CD4-positive, alpha-beta T cell treated with Interleukin-6 at 100 ng/mL for 8 hours (primary cell): Measurements from ENCODE around the gene MYRIP.
"Not testable (repeated sequence)": the region's sequence is repeated elsewhere in the genome, so short reads cannot be mapped to it uniquely, and the experiment has no call there.

Experiments
- DNase-seq: peaks from one replicate; pipeline ENCODE4 v3.0.0-alpha.2; 2020; ENCODE audit warnings: mixed read lengths, low spot score

Gene MYRIP

GRCh38 chr3:40084424-40084823, 275.0 kb downstream of the MYRIP start:
- not testable (repeated sequence) for DNase-seq

- DNase-seq, result no peak
Measured at GRCh38 chr3:40086890-40087883, 277.8 kb downstream of the MYRIP start.

GRCh38 chr3:40088527-40089170, 279.2 kb downstream of the MYRIP start:
- DNase-seq, result no peak

- no peak for DNase-seq
Measured at GRCh38 chr3:40096661-40097111, 287.3 kb downstream of the MYRIP start.

GRCh38 chr3:40097131-40098117, 288.0 kb downstream of the MYRIP start:
- DNase-seq, result no peak

GRCh38 chr3:40098261-40098759, 288.9 kb downstream of the MYRIP start:
- DNase-seq, result no peak

- DNase-seq, result no peak
Measured at GRCh38 chr3:40099871-40100270, 290.5 kb downstream of the MYRIP start.

GRCh38 chr3:40102182-40102581, 292.8 kb downstream of the MYRIP start:
- DNase-seq, result no peak

GRCh38 chr3:40103829-40104228, 294.4 kb downstream of the MYRIP start:
- no peak for DNase-seq

GRCh38 chr3:40104441-40104840, 295.0 kb downstream of the MYRIP start:
- DNase-seq, result no peak

GRCh38 chr3:40108643-40109042, 299.2 kb downstream of the MYRIP start:
- DNase-seq, result no peak

- no peak for DNase-seq
Measured at GRCh38 chr3:40109641-40110490, 300.5 kb downstream of the MYRIP start.

GRCh38 chr3:40116478-40117177, 307.2 kb downstream of the MYRIP start:
- no peak for DNase-seq

- no peak for DNase-seq
Measured at GRCh38 chr3:40118091-40118490, 308.7 kb downstream of the MYRIP start.

GRCh38 chr3:40120067-40120692, 310.8 kb downstream of the MYRIP start:
- DNase-seq, result no peak

GRCh38 chr3:40120806-40121205, 311.4 kb downstream of the MYRIP start:
- no peak for DNase-seq

- DNase-seq, result no peak
Measured at GRCh38 chr3:40124918-40125317, 315.5 kb downstream of the MYRIP start.

GRCh38 chr3:40128166-40128565, 318.8 kb downstream of the MYRIP start:
- DNase-seq, result no peak

GRCh38 chr3:40129510-40129909, 320.1 kb downstream of the MYRIP start:
- no peak for DNase-seq

- no peak for DNase-seq
Measured at GRCh38 chr3:40129981-40130380, 320.6 kb downstream of the MYRIP start.
